HG02642 (cell line): Measurements from ENCODE around the gene XAF1.
"Not testable (repeated sequence)": the region's sequence is repeated elsewhere in the genome, so short reads cannot be mapped to it uniquely, and the experiment has no call there.

Experiments
- ATAC-seq: cut with Tn5 transposase; IDR thresholded peaks from one replicate; pipeline ENCODE4 v1.9.1; 2021; ENCODE audit warnings: mild to moderate bottlenecking; ENCODE audit not compliant: unreplicated experiment, poor library complexity

XAF1 gene

DNA sequence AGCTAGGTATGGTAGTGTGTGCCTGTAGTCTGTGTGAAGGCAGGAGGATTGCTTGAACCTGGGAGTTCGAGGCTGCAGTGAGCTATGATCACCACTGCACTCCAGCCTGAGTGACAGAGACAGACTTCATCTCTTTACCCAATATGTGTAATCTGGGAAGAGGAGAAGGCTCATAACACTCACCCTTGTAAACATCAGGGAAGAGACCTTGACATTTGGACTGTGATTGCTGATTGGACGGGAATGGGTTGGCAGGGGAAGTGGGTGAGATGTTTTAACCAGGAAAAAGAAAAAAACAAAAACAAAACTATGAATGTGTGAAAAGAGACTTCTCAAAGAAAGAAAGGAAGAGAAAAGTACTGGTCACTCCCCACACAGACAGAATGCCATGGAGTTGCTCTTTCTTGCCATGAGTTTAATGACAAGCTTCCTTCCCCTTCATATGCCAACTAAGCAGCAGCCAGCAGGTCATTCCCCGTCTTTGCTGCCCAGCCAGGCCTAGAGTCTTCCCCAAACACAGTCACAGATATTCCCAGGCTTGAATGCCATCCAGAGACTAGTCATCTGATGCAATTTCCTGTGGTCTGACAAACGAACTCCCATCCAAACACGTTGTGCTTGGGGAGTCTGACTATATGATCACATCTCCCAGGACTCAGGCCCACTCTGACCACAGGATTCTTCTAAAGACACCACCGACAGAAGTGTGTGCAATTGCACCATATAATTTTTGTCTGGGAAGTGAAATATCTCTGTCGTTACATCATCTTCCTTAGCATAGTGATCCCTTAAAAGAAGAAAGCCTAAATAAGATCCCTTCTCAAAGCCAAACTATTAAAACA is 3.6 kb upstream of the XAF1 start:
- ATAC-seq, result no peak

GRCh38 chr17:6753006-6753445 is 2.8 kb upstream of the XAF1 start:
- no peak for ATAC-seq

DNA sequence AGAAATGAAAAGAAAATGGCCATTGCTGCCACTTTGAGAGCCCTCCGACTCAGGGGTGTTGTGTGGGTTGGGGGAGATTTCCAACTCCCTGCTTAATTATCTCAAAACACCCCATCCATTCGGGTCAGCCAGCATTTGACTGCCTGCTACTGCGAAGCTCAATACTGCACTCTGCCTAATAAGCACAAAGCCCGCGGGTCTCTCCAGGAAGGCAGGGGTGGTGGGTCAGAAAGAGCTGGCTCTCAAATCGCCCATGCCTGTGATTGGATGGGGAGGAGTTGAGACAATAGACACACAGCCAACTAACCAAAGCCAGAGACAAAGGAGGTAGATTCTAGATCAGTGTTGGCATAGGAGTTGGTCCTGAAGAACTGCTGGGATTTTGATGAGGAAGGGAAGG is 2.3 kb upstream of the XAF1 start:
- ATAC-seq, result no peak

DNA sequence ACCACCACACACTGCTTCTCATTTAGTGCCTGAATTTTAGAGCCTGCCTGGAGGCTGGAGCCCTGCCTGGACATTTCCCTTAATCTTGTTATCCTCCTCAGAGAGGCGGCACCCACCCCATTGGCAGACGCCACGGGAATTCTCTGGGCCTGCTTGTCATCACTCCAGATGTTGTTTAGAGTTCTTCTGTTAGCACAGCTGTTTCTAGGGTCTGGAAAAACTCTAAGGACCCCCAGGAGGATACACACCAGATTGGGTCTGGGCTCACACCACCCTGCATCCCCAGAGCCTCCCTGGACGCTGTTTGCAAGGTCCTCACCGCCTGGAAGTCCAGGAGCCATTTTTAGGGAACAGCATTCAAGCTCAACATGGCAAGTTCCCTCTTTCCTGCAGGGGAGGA is 565 bp upstream of the XAF1 start:
- no peak for ATAC-seq

DNA sequence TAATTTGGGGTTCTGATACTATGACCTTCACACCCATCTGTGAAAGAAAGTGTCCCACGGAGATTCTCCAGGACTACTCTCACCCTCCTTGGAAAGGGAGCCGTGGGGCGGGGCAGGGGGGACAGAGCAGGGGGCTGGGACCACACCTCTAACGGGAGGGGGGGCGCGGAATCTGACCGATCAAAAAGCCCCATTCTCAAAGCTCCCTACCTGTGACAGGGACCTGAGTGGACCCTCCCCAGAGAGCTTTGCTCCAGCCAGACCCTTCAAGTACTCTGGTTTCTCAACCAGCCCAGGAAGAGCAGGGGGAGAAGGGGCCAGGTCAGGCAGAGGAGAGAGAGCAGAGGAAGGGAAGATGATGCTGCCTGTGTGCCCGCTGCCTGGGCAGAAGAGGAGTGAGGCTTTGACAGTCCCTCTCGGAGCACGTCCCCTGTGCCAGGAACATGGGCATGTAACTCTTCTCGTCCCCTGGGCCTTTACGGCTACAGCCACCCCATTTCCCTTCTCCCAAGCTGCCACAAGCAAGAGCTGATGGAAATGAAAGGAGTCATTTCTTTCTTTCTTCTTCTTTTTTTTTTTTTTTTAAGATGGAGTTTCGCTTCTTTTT is 682 bp downstream of the XAF1 start:
- ATAC-seq, result no peak

- no peak for ATAC-seq
Measured at GRCh38 chr17:6757747-6758146, 1.9 kb downstream of the XAF1 start.

DNA sequence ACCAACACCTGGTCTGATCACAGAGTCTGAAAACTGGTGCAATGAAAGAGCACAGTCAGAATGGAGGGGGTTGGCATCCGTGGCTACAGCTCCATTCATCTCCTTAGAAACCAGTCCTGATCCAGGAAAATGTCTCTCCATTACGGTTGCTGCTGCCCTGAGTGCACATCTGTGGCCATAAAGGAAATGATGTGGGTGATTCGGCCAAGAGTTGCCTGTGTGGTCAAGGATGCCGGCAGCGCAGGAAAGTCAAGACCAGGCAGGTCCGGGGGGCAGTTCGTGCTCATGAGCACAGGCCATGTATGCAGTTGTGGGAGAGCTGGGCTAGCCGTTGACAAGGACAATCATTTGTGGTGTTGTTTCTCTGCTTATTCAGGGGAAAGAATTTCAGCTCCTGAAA is 5.9 kb downstream of the XAF1 start:
- ATAC-seq, result no peak

GRCh38 chr17:6768447-6768846 is 12.6 kb downstream of the XAF1 start:
- no peak for ATAC-seq

GRCh38 chr17:6772016-6772415 is 16.2 kb downstream of the XAF1 start:
- ATAC-seq, result no peak

GRCh38 chr17:6774906-6775305 is 19.1 kb downstream of the XAF1 start:
- not testable (repeated sequence) for ATAC-seq

DNA sequence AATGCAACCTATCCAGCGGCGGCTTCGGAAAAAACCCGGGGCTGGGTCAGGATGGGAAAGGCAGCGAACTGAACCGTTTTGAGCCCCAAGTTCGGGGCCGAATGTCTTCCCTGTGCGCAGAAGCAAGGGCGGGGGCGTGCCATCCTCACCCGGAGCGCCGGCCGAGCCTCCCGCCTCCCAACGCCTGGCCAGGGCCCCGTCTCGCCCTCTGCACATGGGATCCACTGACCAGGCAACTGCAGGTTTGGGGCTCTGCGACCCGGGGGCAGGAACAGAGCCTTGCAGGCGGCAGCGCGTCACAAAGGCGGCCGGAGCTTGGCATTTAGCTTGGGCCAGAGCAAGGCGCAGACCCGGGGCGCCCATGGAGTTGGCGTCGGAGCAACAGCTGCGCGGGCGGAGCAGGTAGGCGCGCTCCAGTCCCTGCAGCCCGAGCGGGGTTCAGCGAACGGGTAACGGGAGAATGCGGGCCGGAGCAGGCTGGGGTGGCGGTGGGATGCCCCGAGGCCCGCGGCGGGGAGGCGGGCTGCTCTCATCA is 20.1 kb downstream of the XAF1 start, which contains the start of gene FBXO39:
Gene FBXO39, plus strand, starts transcription at position 345 of the 535 bp plus-strand sequence. CDS start 3,654 bp downstream, outside the sequence.
- no peak for ATAC-seq

GRCh38 chr17:6779411-6779810 is 23.6 kb downstream of the XAF1 start:
- no peak for ATAC-seq

DNA sequence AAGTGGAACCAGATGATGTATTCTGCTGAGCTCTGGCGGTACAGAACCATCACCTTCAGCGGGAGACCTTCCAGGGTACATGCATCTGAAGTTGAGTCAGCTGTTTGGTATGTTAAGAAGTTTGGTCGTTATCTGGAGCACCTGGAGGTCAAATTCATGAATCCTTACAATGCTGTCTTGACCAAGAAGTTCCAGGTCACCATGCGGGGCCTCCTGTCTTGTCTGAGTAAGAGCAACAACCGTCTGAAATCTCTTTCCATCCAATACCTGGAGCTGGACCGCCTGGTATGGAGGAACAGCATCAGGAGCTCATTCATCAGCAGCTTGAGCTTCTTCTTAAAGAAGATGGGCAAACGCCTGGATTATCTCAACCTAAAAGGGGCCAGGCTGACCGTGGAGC is 24.2 kb downstream of the XAF1 start:
- no peak for ATAC-seq

- ATAC-seq, result no peak
Measured at GRCh38 chr17:6780886-6781285, 25.0 kb downstream of the XAF1 start.

DNA sequence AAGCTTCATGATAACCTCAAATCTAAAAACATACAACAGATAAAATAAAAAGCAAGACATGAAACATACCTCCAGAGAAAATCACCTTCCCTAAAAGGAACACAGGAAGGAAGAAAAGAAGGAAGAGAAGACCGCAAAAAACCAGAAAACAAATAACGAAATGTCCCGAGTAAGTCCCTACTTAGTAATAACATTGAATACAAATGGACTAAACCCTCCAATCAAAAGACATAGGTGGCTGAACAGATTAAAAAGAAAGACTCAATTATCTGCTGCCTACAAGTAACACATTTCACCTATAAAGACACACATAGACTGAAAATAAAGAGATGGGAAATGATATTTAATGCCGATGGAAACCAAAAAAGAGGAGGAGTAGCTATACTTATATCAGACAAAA is 26.4 kb downstream of the XAF1 start:
- no peak for ATAC-seq

DNA sequence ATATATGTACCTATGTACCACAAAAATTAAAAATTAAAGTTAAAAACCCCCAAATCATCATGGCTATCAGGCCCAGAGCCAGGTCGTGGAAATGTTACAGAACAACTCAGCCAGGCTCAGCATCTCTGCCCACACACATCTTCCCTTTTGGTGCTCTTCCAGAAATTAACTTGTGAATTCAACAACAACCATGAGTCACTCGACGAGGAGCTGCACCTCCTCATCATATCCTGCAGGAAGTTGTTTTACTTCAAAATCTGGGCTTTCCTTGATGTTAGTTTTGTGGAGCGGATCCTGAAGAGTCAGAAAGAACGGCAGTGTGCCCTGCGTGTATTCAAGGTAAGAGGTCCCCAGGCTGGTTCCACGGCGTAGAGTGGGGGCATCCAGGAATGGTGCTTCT is 30.8 kb downstream of the XAF1 start:
- ATAC-seq, result no peak

DNA sequence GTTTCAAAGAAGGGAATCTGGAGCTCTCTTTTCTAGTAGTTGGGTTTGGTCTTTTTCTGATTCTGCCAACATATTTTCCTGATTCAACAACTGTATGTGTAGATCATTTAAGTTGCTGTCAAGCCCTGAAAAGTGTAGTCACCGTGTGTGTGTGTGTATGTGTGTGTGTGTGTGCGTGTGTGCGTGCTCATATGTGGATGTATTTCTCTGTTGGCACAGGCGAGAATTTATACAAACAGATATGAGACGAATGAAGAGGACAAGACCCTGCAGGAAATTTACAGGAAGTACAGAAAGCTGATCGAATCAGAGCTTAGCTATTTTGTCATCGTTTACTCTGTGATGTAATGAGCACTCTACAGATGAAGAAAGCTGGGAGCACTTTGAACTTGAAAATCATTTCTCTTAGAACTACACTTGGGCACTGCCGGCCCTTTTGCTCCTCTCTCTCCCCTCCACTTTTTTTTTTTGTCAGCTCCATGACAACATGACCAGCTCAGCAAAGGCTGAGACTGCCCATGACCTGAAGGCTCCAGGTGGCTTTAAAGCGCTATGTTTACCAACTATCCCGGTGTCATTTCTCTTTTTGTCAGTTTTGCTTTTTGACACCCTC is 31.3 kb downstream of the XAF1 start:
- no peak for ATAC-seq

GRCh38 chr17:6789146-6789545 is 33.3 kb downstream of the XAF1 start:
- no peak for ATAC-seq

DNA sequence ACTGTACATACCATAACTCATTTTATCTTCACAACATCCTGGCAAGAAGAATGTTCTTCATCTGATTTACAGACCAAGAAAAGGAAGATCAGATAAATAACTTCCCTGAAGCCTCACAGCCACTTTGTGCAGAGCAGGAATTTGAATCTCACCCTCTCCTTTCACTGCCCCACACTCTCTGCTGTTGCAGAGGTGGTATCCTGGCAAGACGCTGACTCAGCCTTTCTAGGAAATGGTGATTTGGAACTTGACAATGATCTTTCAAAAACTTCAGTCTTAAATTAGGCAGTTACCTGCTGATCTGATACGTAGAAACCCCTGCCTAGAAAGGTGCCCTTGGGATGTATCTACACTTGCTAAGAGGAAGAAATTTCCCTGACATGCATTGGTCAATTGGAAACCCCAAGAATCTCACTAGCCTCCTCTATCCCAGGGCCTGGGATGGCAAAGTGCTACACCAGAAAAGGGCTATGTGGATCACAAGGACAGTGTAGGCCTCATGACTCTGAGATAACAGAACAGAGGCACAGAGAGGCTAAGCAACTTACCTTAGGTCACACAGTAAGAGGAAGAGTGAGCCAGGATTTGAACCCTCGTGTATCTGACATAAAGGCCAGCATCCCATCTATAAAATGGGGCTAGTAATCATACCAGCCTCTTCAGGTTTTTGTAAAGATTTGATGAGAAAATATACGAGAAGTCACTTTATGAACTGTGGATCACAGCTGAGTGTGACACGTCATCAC is 38.1 kb downstream of the XAF1 start:
- no peak for ATAC-seq
